Gastroesophageal sphincter (tissue), 3 donors: ENCODE data around the gene WSCD2.

Source experiments
- EP300 ChIP-seq: sonication (generic); formaldehyde crosslinking; IDR thresholded peaks from one replicate; pipeline ENCODE4 v1.6.1; 2017; ENCODE audit warnings: antibody characterized with exemption, mild to moderate bottlenecking
- POLR2A ChIP-seq, 2 donors: fragments of 450-650 bp; IDR thresholded peaks; one replicate each; pipeline ENCODE4 v1.6.1; 2017; ENCODE audit warnings: antibody characterized with exemption in 2 of 2, mild to moderate bottlenecking in 2 of 2, moderate library complexity in 1 of 2
- POLR2AphosphoS5 ChIP-seq: sonication (generic); formaldehyde crosslinking; IDR thresholded peaks from one replicate; pipeline ENCODE4 v1.6.1; 2017; ENCODE audit warnings: antibody characterized with exemption
- TF ChIP-seq, protein P1 (sequence below), 4 experiments: fragments of 200-600 bp in 2 of 4; fragments of 450-650 bp in 2 of 4; sonication (generic) in 1 of 4; IDR thresholded peaks; one replicate each; pipeline ENCODE4 v1.5.1; 2017 to 2019; ENCODE audit warnings: antibody characterized with exemption in 4 of 4, mild to moderate bottlenecking in 2 of 4, moderate library complexity in 2 of 4

GRCh38 chr12:108194585-108194984, 65.5 kb downstream of the WSCD2 start:
- TF ChIP-seq, protein P1, sequence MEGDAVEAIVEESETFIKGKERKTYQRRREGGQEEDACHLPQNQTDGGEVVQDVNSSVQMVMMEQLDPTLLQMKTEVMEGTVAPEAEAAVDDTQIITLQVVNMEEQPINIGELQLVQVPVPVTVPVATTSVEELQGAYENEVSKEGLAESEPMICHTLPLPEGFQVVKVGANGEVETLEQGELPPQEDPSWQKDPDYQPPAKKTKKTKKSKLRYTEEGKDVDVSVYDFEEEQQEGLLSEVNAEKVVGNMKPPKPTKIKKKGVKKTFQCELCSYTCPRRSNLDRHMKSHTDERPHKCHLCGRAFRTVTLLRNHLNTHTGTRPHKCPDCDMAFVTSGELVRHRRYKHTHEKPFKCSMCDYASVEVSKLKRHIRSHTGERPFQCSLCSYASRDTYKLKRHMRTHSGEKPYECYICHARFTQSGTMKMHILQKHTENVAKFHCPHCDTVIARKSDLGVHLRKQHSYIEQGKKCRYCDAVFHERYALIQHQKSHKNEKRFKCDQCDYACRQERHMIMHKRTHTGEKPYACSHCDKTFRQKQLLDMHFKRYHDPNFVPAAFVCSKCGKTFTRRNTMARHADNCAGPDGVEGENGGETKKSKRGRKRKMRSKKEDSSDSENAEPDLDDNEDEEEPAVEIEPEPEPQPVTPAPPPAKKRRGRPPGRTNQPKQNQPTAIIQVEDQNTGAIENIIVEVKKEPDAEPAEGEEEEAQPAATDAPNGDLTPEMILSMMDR (IDR thresholded peaks at IDR 0.05) = no peak
- TF ChIP-seq POLR2A (IDR thresholded peaks at IDR 0.05) (no peak), POLR2AphosphoS5 (no peak), EP300 (no peak)
